Naive thymus-derived CD4-positive, alpha-beta T cell (primary cell): Measurements from ENCODE around the gene OR5K3. TPM values are rescaled to one million over a fixed set of nuclear protein-coding genes. Genes with fewer than 3 reads are reported as not detected.

Source experiments
- ATAC-seq: fragments of 150-1000 bp; cut with Tn5 transposase; 2 replicates; pipeline ENCODE4 v1.10.0; 2021; ENCODE audit warnings: mild to moderate bottlenecking, moderate library complexity
- CTCF ChIA-PET: fragments of 350-600 bp; sonication (Branson Sonifier 250); formaldehyde crosslinking; loops from one replicate; lab custom pipeline; 2021; ENCODE audit warnings: antibody characterized with exemption; lab: Charles Lee
- POLR2A ChIA-PET: fragments of 350-600 bp; sonication (Branson Sonifier 250); formaldehyde crosslinking; loops from one replicate; lab custom pipeline; 2021; ENCODE audit warnings: antibody characterized with exemption, inconsistent platforms; lab: Charles Lee
- DNase-seq, 9 donors: peaks; one replicate each; pipeline versions ENCODE4 v3.0.0 to v3.0.0-alpha.2; 2020 to 2022; ENCODE audit warnings: mixed read lengths in 1 of 9
- H3K27ac ChIP-seq: one replicate; pipeline ENCODE4 v1.7.0; 2013; ENCODE audit warnings: mild to moderate bottlenecking, low read depth, low read length, moderate library complexity
- H3K27me3 ChIP-seq, 2 donors: one replicate each; pipeline ENCODE4 v1.7.0; 2013; ENCODE audit warnings: low read length in 2 of 2, mild to moderate bottlenecking in 2 of 2, moderate library complexity in 2 of 2; ENCODE audit not compliant: control insufficient read depth in 2 of 2, insufficient read depth in 2 of 2
- H3K36me3 ChIP-seq, 3 experiments: 1 replicate in 2 of 3; 2 replicates in 1 of 3; pipeline ENCODE4 v1.7.0; 2013; ENCODE audit warnings: low read length in 3 of 3, mild to moderate bottlenecking in 3 of 3, moderate library complexity in 1 of 3; ENCODE audit not compliant: insufficient read depth in 3 of 3, control insufficient read depth in 2 of 3
- H3K4me1 ChIP-seq, 2 donors: one replicate each; pipeline ENCODE4 v1.7.0; 2013; ENCODE audit warnings: low read length in 2 of 2, mild to moderate bottlenecking in 2 of 2, moderate library complexity in 1 of 2; ENCODE audit not compliant: control insufficient read depth in 2 of 2, insufficient read depth in 2 of 2
- H3K4me3 ChIP-seq: 2 replicates; pipeline ENCODE4 v1.7.0; 2013; ENCODE audit warnings: mild to moderate bottlenecking, low read length
- H3K9me3 ChIP-seq, 3 experiments: 1 replicate in 2 of 3; 2 replicates in 1 of 3; pipeline ENCODE4 v1.7.0; 2013; ENCODE audit warnings: low read length in 3 of 3; ENCODE audit not compliant: control insufficient read depth in 2 of 3
- H3K27ac Mint-ChIP-seq, 9 donors: one replicate each; pipeline ENCODE4 v1.8.0; 2020 to 2022; ENCODE audit warnings: mixed read lengths in 9 of 9, mild to moderate bottlenecking in 8 of 9, moderate library complexity in 5 of 9, inconsistent platforms in 2 of 9
- H3K27me3 Mint-ChIP-seq, 5 donors: one replicate each; pipeline ENCODE4 v1.8.0; 2021 to 2022; ENCODE audit warnings: mixed read lengths in 5 of 5, mild to moderate bottlenecking in 1 of 5
- H3K36me3 Mint-ChIP-seq, 5 donors: one replicate each; pipeline ENCODE4 v1.8.0; 2020 to 2022; ENCODE audit warnings: mixed read lengths in 5 of 5, mild to moderate bottlenecking in 3 of 5, inconsistent platforms in 1 of 5
- H3K4me1 Mint-ChIP-seq, 7 donors: one replicate each; pipeline ENCODE4 v1.8.0; 2020 to 2022; ENCODE audit warnings: mixed read lengths in 7 of 7, mild to moderate bottlenecking in 3 of 7, inconsistent platforms in 1 of 7
- H3K4me3 Mint-ChIP-seq, 10 donors: one replicate each; pipeline ENCODE4 v1.8.0; 2020 to 2022; ENCODE audit warnings: mild to moderate bottlenecking in 10 of 10, mixed read lengths in 10 of 10, moderate library complexity in 6 of 10, inconsistent platforms in 2 of 10
- H3K9me3 Mint-ChIP-seq, 11 donors: one replicate each; pipeline ENCODE4 v1.8.0; 2020 to 2022; ENCODE audit warnings: mixed read lengths in 11 of 11, mild to moderate bottlenecking in 4 of 11, inconsistent platforms in 1 of 11, moderate library complexity in 1 of 11
- intact Hi-C, 2 donors: fragments of 100-400 bp; cut with micrococcal nuclease; formaldehyde crosslinking; loops; one replicate each; pipeline ENCODE4 v1.15.1; 2023
- polyA plus RNA-seq, 2 donors: library from polyadenylated mRNA; unstranded; fragments of 300-500 nt; fragmentation: Illumina TruSeq; gene quantifications; one replicate each; pipeline ENCODE4 v1.2.3, GENCODE V29; 2021
- total RNA-seq, 6 experiments: library from RNA in 5 of 6; stranded (reverse) in 5 of 6; gene quantifications; 1 replicate in 5 of 6; 2 replicates in 1 of 6; pipeline ENCODE4 v1.2.3 and lab custom pipeline; 2021 to 2026

OR5K3 gene
- total RNA-seq (not detected), polyA plus RNA-seq (not detected), total RNA-seq (lab: John Stamatoyannopoulos, UW) (not detected)

GRCh38 chr3:98390366-98390765, at the start of gene OR5K3:
Gene OR5K3 (plus strand): TSS chr3:98390666. CDS start chr3:98390666, 0 bp downstream.
- Histone ChIP-seq H3K4me3 (no peak within 1 kb of the TSS), H3K27ac (no peak within 1 kb of the TSS), H3K4me1 (no peaks in the 10 kb centered on the region), H3K36me3 (no peaks in the 10 kb centered on the region), H3K27me3 (no peaks in the 10 kb centered on the region), H3K9me3 (no peaks in the 10 kb centered on the region)
- ATAC-seq (no peak), DNase-seq (no peak)
- H3K4me1 Mint-ChIP-seq: peaks cover 0 to 1% (median 0%) of the 10 kb centered on the region in 7 donors
- CTCF ChIA-PET: no interaction called here
- H3K36me3 Mint-ChIP-seq: no peaks in the 10 kb centered on the region
- peaks cover 17 to 62% (median 26%) of the 10 kb centered on the region in 5 donors for H3K27me3 Mint-ChIP-seq
- H3K27ac Mint-ChIP-seq: no peak within 1 kb of the TSS
- no peak within 1 kb of the TSS for H3K4me3 Mint-ChIP-seq
- POLR2A ChIA-PET: no interaction called here
- peaks cover 0 to 5% (median 0%) of the 10 kb centered on the region in 11 donors for H3K9me3 Mint-ChIP-seq
- intact Hi-C loops: no loop called here

- Histone ChIP-seq H3K4me3 (no peak overlapping the region), H3K27ac (no peak overlapping the region), H3K9me3 (no peaks in the 10 kb centered on the region), H3K36me3 (no peaks in the 10 kb centered on the region), H3K4me1 (no peaks in the 10 kb centered on the region), H3K27me3 (no peaks in the 10 kb centered on the region)
- Mint-ChIP-seq H3K4me3 (no peak overlapping the region), H3K36me3 (peaks cover 0 to 5% (median 0%) of the 10 kb centered on the region in 5 donors), H3K4me1 (peaks cover 0 to 10% (median 0%) of the 10 kb centered on the region in 7 donors), H3K9me3 (peaks cover 0 to 2% (median 0%) of the 10 kb centered on the region in 11 donors), H3K27me3 (peaks cover 0 to 56% (median 4%) of the 10 kb centered on the region in 5 donors), H3K27ac (no peak overlapping the region)
- ChIA-PET POLR2A (no interaction called here), CTCF (no interaction called here)
- DNase-seq (no peak), ATAC-seq (no peak)
- intact Hi-C loops: loop anchor here in 1 of 2 donors (5.0 kb wide), 2 partner anchors 181 to 231 kb away; partner anchors contain the start of gene CLDND1
These were observed 48.7 kb upstream of the OR5K3 start for GRCh38 chr3:98341758-98342157.

- peaks cover 3 to 60% (median 6%) of the 10 kb centered on the region in 5 donors for H3K27me3 Mint-ChIP-seq
- Histone ChIP-seq H3K27me3 (no peaks in the 10 kb centered on the region), H3K36me3 (no peaks in the 10 kb centered on the region), H3K27ac (no peak overlapping the region), H3K4me1 (no peaks in the 10 kb centered on the region), H3K9me3 (no peaks in the 10 kb centered on the region), H3K4me3 (no peak overlapping the region)
- peaks cover 0 to 10% (median 0%) of the 10 kb centered on the region in 7 donors for H3K4me1 Mint-ChIP-seq
- CTCF ChIA-PET: interaction anchor here (0.5 to 1.3 kb wide), 2 partner anchors 11 to 14 kb away, joined by 3 to 5 read pairs; no protein-coding TSS in a partner anchor
- H3K36me3 Mint-ChIP-seq: peaks cover 0 to 5% (median 0%) of the 10 kb centered on the region in 5 donors
- no peak overlapping the region for H3K4me3 Mint-ChIP-seq
- POLR2A ChIA-PET: no interaction called here
- H3K9me3 Mint-ChIP-seq: peaks cover 0 to 2% (median 0%) of the 10 kb centered on the region in 11 donors
- intact Hi-C loops: loop anchor here in 1 of 2 donors (5.0 kb wide), 2 partner anchors 178 to 228 kb away; partner anchors contain the start of gene CLDND1
- DNase-seq (peak in 4 of 9 donors; percentile 7 to 25 (median 18)), ATAC-seq (no peak)
- no peak overlapping the region for H3K27ac Mint-ChIP-seq
These were observed 46.6 kb upstream of the OR5K3 start for GRCh38 chr3:98343647-98344507.

GRCh38 chr3:98350082-98350481, 40.4 kb upstream of the OR5K3 start:
- Mint-ChIP-seq H3K27ac (no peak overlapping the region), H3K4me3 (no peak overlapping the region), H3K4me1 (peaks cover 0 to 4% (median 0%) of the 10 kb centered on the region in 7 donors), H3K9me3 (peaks cover 0 to 2% (median 0%) of the 10 kb centered on the region in 11 donors), H3K27me3 (peaks cover 6 to 64% (median 12%) of the 10 kb centered on the region in 5 donors), H3K36me3 (no peaks in the 10 kb centered on the region)
- ATAC-seq (no peak), DNase-seq (no peak)
- ChIA-PET CTCF (no interaction called here), POLR2A (no interaction called here)
- Histone ChIP-seq H3K36me3 (no peaks in the 10 kb centered on the region), H3K27me3 (no peaks in the 10 kb centered on the region), H3K27ac (no peak overlapping the region), H3K9me3 (no peaks in the 10 kb centered on the region), H3K4me1 (no peaks in the 10 kb centered on the region), H3K4me3 (no peak overlapping the region)
- intact Hi-C loops: no loop called here

GRCh38 chr3:98353554-98353953, 36.9 kb upstream of the OR5K3 start, which contains the start of gene OR5K4:
Gene OR5K4 (plus strand): TSS chr3:98353854. CDS start chr3:98353854, 0 bp downstream.
- no peaks in the 10 kb centered on the region for H3K9me3 ChIP-seq
- intact Hi-C loops: no loop called here
- POLR2A ChIA-PET: no interaction called here
- Mint-ChIP-seq H3K4me1 (peaks cover 0 to 1% (median 0%) of the 10 kb centered on the region in 7 donors), H3K9me3 (peaks cover 0 to 8% (median 7%) of the 10 kb centered on the region in 11 donors), H3K27me3 (peaks cover 0 to 54% (median 16%) of the 10 kb centered on the region in 5 donors), H3K27ac (no peak within 1 kb of the TSS), H3K4me3 (no peak within 1 kb of the TSS), H3K36me3 (peaks cover 0 to 6% (median 0%) of the 10 kb centered on the region in 5 donors)
- ATAC-seq (no peak), DNase-seq (no peak)
- no peak within 1 kb of the TSS for H3K27ac ChIP-seq
- CTCF ChIA-PET: no interaction called here
- H3K36me3 ChIP-seq: no peaks in the 10 kb centered on the region
- no peaks in the 10 kb centered on the region for H3K4me1 ChIP-seq
- H3K27me3 ChIP-seq: no peaks in the 10 kb centered on the region
- H3K4me3 ChIP-seq: no peak within 1 kb of the TSS

GRCh38 chr3:98359250-98359649, 31.2 kb upstream of the OR5K3 start:
- Mint-ChIP-seq H3K9me3 (peaks cover 7 to 40% (median 17%) of the 10 kb centered on the region in 11 donors), H3K36me3 (peaks cover 0 to 17% (median 6%) of the 10 kb centered on the region in 5 donors), H3K4me3 (no peak overlapping the region), H3K4me1 (peaks cover 0 to 8% (median 0%) of the 10 kb centered on the region in 7 donors), H3K27me3 (peaks cover 0 to 20% (median 6%) of the 10 kb centered on the region in 5 donors), H3K27ac (no peak overlapping the region)
- no peak for ATAC-seq
- Histone ChIP-seq H3K4me1 (no peaks in the 10 kb centered on the region), H3K4me3 (no peak overlapping the region), H3K36me3 (no peaks in the 10 kb centered on the region), H3K27me3 (no peaks in the 10 kb centered on the region), H3K9me3 (peaks cover 0 to 18% (median 0%) of the 10 kb centered on the region in 3 experiments), H3K27ac (no peak overlapping the region)
- ChIA-PET CTCF (no interaction called here), POLR2A (no interaction called here)
- intact Hi-C loops: no loop called here
- no peak for DNase-seq
